Choroid plexus epithelial cell (primary cell): ENCODE data around the gene DMRTB1.
A peak's percentile ranks its signal among the peaks of the same experiment; 100 is the strongest.
"Not testable (repeated sequence)": the region's sequence is repeated elsewhere in the genome, so short reads cannot be mapped to it uniquely, and the experiment has no call there.

ENCODE experiments used
- DNase-seq: peaks from one replicate; pipeline ENCODE4 v3.0.0-alpha.2; 2010; ENCODE audit warnings: low read depth
- H3K4me3 ChIP-seq: 2 replicates; pipeline ENCODE4 v1.5.1; 2011; ENCODE audit warnings: low read depth, mild to moderate bottlenecking, control low read depth, low read length, moderate library complexity
- TF ChIP-seq, protein P1 (sequence below): conservative IDR thresholded peaks from 2 replicates; pipeline ENCODE4 v1.5.1; 2011; ENCODE audit warnings: low read depth, mild to moderate bottlenecking, control low read depth, inconsistent platforms, low read length, moderate library complexity

Gene DMRTB1

DNA sequence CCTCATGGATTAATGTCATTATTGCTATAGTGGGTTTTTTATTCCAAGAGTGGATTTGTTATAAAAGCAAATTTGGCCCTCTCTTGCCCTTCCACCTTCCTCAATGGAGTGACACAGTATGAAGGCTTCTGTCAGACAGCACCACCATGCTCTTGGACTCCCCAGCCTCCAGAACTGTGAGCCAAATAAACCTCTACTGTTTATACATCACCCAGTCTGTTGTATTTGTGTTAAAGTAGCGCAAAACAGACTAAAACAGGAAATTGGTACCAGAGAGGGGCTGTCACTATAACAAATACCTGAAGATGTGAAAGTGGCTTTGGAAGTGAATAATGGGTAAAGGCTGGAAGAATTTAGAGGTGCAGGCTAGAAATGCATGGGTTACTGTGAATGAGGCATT lies 38.0 kb upstream of the DMRTB1 start:
- TF ChIP-seq, protein P1, sequence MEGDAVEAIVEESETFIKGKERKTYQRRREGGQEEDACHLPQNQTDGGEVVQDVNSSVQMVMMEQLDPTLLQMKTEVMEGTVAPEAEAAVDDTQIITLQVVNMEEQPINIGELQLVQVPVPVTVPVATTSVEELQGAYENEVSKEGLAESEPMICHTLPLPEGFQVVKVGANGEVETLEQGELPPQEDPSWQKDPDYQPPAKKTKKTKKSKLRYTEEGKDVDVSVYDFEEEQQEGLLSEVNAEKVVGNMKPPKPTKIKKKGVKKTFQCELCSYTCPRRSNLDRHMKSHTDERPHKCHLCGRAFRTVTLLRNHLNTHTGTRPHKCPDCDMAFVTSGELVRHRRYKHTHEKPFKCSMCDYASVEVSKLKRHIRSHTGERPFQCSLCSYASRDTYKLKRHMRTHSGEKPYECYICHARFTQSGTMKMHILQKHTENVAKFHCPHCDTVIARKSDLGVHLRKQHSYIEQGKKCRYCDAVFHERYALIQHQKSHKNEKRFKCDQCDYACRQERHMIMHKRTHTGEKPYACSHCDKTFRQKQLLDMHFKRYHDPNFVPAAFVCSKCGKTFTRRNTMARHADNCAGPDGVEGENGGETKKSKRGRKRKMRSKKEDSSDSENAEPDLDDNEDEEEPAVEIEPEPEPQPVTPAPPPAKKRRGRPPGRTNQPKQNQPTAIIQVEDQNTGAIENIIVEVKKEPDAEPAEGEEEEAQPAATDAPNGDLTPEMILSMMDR: no peak
- no peak overlapping the region for H3K4me3 ChIP-seq

DNA sequence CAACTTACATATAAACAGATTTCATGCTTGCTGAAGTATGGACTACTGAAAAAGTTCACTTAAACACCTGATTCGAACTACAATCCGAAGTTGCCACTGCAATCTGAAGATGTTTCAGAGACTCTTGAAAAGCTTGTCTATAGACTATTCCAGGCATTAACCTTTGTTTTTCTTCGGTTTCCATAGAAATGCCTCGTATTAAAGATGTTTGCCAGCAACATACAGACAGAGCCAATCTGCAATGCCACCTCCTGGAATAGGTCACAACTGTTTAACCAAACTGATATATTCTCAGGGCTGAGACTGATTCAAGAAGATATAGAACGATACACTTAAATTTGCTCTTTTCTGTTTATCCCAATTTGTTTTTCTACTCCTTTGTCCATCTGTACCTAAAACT lies 28.9 kb upstream of the DMRTB1 start:
- DNase-seq: peak; percentile 35
- TF ChIP-seq, protein P1: no peak
- no peak overlapping the region for H3K4me3 ChIP-seq

More for the DNA sequence above, 38.0 kb upstream of the DMRTB1 start:
- no peak for DNase-seq

DNA sequence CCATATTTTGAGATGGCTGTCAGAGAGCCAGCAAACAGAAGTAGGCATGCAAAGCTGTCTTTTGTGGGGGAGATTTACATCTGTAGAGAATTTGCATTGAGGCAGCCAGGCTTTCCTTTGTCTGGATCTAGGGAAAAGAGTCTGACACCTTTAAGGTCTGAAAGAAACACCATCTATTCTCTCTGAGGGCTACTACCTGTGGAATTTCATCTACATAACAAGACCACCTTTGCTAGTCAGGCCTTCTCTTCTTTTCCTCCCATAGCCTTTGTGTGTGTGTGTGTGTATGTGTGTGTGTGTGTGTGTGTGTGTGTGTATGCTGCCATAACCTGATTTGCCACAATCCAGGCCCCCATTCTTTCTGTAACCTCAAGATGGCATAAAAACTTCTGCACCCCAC lies 28.4 kb upstream of the DMRTB1 start:
- no peak overlapping the region for H3K4me3 ChIP-seq
- TF ChIP-seq, protein P1: no peak
- no peak for DNase-seq

DNA sequence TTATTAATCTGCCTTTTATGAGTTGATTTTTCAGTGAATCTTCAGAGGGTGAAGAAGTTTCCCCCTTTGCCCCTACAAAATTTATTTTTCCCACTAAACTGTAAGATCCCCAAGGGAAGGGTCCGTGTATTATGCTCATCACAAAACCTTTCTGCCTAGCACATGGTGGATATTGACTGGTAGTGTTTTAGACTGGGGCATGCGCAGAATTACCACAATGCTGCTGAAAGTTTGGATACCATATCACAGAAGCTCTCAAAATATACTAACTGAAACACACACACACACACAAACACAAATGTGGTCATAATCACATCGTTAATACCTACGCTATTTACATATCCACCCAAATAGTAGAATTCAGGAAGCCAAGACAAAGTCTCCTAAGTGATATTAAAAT lies 28.0 kb upstream of the DMRTB1 start:
- TF ChIP-seq, protein P1: no peak
- no peak for DNase-seq

DNA sequence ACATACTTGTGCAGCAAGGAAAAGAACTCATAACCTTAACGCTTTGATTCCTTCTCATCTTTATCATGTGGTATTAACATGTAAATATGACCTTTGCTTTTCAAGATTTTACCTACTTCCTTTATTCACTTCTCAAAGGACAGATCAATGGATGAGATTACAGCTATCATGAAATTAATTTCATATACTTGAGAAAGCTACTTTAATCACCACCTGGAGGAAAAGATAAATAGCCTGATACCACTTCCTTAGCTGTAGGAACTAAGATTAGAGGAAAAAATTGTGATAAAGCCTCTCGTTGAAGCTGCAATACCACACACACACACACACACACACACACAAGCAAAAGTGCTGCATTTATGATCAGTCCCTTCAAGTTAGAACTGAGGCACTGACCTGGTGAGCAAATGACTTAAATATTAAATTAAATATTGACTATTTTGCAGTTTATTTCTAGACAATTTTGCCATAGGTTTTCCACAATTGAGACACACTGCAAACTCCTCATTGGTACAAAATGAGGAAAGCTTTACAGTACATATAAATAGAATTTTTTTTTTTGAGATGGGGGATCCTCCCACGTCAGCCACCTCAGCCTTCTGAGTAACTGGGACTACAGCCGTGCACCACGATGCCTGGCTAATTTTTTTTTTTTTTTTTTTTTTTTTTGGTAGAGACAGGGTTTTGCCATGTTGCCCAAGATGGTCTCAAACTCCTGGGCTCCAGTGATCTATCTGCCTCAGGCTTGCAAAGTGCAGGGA lies 27.2 kb upstream of the DMRTB1 start:
- no peak for DNase-seq
- H3K4me3 ChIP-seq: no peak overlapping the region
- TF ChIP-seq, protein P1: no peak

More for the DNA sequence above, 28.0 kb upstream of the DMRTB1 start:
- no peak overlapping the region for H3K4me3 ChIP-seq

DNA sequence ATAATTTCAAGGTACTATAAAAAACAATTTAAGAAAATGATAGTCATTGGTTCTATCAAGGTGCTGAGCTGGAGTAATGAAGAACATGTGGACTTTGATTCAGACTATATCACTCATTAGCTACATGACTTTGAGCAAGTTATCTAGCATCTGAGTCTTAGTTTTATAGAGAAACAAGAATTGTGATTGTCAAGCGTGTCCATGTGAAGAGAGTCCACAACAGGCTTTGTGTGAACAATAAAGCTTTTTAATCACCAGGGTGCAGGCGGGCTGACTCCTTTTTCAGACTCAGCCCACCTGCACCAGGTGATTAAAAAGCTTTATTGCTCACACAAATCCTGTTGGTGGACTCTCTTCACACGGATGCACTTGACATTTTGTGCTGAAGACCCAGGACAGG lies 26.6 kb upstream of the DMRTB1 start:
- TF ChIP-seq, protein P1: no peak
- no peak overlapping the region for H3K4me3 ChIP-seq
- no peak for DNase-seq

DNA sequence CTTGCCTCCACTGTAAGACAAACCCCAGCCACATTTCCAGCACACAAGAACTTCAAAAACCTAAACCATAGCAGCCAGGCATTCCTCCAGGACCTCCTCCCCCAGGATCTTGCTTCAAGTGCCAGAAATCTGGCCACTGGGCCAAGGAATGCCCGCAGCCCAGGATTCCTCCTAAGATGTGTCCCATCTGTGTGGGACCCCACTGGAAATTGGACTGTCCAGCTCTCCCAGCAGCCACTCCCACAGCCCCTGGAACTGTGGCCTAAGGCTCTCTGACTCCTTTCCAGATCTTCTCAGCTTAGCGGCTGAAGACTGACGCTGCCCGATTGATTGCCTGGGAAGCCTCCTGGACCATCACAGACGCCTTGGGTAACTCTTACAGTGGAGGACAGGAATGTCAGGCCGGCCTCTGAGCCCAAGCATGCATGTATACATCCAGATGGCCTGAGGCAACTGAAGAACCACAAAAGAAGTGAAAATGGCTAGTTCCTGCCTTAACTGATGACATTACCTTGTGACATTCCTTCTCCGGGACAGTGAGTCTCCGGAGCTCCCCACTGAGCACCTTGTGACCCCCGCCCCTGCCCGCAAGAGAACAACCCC lies 24.7 kb upstream of the DMRTB1 start:
- not testable (repeated sequence) for DNase-seq, H3K4me3 ChIP-seq
